GM19238 (cell line): ENCODE data around the gene WDR12.
A peak's percentile ranks its signal among the peaks of the same experiment; 100 is the strongest.
"Not testable (repeated sequence)": the region's sequence is repeated elsewhere in the genome, so short reads cannot be mapped to it uniquely, and the experiment has no call there.

ENCODE experiments used
- DNase-seq: peaks from one replicate; pipeline ENCODE4 v3.0.0; 2011; ENCODE audit warnings: low spot score; ENCODE audit not compliant: insufficient read length

Gene WDR12

DNA sequence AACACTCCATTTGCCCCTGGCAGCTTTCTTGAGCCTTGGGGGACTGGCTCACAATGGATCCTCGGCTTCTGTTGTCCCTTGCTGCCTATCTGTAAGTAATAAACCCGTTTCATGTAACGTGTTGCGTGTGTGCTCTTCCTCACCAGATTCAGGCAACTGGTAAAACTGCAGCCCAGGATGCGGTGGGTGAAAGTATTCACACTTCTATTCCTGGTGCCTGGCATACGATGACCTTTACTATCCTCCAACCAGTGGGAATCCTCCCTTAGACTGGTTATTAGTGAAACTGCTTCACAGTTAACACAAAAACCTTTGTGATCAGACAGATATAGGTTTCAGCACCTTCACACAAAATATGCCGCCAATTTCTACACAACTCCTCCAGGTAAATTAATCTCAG lies 26.3 kb downstream of the WDR12 start:
- no peak for DNase-seq

DNA sequence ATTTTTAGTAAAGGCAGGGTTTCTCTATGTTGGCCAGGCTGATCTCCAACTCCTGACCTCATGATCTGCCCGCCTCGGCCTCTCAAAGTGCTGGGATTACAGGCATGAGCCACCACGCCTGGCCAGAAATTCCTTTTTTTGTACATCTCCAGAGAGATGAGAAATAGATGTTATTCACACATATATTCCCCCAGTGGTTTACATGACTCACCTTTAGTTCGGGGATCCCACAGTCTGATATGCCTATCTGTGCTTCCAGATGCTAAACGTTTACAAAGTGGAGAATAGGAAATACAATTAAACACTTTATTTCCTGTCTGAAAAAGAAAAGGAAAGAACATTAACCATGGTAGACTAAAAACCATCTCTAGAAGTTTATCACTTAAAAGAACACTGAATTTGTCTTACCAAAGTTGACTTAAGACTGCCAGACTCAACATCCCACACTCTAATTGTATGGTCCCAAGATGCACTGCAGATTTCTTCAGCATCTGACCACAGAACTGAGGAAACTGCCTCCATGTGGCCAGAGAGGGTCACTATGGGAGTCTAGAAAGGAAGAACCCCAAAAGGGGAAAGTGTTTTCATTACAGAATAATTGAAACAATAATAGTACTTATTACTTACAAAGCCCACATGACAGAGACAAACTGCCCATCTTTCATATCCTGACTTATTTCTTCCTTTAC lies 27.3 kb downstream of the WDR12 start:
- DNase-seq = no peak

DNA sequence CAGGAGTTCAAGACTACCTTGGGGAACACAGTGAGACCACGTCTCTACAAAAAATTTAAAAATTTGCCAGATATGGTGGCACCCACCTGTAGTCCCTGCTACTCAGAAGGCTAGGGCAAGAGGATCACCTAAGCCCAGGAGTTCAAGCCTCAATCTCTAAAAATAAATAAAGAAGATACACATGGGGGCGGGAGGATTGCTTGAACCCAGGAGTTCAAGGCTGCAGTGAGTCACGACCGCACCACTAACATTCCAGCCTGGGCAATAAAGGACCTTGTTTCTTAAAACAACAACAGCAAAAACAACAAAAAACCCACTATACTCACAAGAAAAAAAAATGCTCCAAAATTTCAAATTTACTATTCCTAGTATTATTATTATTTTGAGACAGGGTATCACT lies 29.9 kb downstream of the WDR12 start:
- DNase-seq = no peak

DNA sequence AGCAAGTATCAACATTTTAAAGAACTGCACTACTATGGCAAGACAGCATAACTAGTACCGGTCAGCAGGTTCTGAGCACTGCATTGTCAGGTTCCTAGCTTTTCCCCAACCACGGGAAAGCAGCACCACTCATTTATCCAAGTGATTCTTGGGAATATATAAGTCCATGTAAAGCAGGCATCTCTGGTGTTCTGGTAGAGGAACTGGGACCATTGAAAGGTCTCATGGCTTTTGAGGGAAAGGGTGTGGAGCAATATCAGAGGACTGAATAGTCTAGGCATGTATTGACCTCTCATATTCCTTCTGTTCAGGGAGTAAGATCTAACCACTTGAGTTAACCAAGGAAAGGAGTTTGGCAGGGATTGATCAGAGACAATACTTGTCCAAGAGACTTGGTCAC lies 33.8 kb downstream of the WDR12 start:
- no peak for DNase-seq

DNA sequence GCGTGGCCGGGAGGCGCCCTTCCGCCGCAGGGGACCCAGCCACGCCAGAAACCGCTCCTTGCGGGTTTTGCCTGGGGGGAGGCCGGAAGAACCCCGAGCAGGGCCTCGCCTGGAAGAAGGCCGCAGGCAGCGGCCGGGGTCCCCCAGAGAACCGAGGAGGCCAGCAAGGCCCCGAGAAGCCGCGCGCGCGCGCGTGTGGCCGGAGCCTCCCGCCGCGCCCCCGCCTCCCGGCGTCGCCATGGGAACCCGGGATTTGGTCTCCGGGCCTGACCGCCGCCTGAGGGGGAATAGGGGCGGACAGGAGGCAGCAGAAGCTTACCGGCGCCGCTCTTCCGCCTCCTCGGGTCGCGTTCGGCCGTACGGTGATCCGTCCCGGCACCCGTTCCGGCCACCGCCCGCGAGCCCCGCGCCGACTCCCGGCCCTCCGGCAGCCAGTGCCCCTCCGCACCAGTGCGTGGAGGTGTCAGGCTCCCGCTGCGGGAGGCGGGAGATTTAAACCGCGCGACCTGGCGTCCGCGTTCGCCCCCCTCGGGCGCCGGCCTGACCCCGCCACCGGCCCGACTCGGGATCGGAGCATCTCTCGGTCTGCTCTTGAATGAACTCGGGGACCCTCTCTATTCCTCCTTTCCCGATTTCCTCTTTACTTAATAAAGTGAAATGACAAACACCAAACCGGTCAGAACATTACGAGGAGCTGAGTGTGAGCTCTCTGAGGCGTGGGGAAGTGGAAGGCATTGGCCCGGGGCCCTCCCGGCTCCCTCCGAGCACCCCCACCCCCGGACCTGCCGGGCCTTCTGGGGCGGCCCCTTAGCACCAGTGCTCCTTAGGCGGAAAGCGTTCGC lies 40.0 kb downstream of the WDR12 start, which contains the start of gene ICA1L:
ICA1L (minus strand) TSS at position 467 of the 842 bp plus-strand sequence. CDS start 42,757 bp downstream, outside the sequence.
- DNase-seq = peak; percentile 40

GRCh38 chr2:202870431-202871299 lies 40.8 kb downstream of the WDR12 start:
- DNase-seq = peak; percentile 49

GRCh38 chr2:202861987-202862386 lies 49.5 kb downstream of the WDR12 start:
- no peak for DNase-seq

GRCh38 chr2:202858601-202859000 lies 52.9 kb downstream of the WDR12 start:
- no peak for DNase-seq

GRCh38 chr2:202849343-202849742 lies 62.1 kb downstream of the WDR12 start:
- not testable (repeated sequence) for DNase-seq

DNA sequence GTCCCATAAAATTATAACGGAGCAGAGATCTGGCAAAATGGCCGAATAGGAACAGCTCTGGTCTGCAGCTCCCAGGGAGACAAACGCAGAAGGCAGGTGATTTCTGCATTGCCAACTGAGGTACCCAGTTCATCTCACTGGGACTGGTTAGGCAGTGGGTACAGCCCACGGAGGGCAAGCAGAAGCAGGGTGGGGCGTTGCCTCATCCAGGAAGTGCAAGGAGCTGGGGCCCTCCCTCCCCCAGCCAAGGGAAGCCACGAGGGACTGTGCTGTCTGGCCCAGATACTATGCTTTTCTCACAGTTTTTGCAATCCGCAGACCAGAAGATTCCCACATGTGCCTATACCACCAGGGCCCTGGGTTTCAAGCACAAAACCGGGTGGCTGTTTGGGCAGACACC lies 62.7 kb downstream of the WDR12 start:
- DNase-seq = no peak

GRCh38 chr2:202847693-202848524 lies 63.6 kb downstream of the WDR12 start:
- no peak for DNase-seq

- DNase-seq = no peak
Observed at GRCh38 chr2:202844656-202845055, 66.8 kb downstream of the WDR12 start.

DNA sequence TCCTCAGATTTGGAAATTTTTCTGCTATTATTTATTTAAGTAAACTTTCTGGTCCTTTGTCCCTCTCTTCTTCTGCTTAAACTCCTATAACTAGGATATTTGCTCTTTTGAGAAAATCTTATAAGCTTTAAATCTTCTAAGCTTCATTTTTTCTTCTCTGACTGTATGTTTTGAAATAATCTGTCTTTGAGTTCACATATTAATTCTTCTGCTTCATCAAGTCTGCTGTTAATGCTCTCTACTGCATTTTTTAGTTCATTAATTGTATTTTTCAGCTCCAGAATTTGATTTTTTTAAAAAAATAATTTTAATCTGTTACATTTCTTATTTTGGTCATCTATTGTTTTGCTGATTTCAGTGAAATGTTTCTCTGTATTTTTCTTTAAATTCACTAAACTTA lies 68.8 kb downstream of the WDR12 start:
- no peak for DNase-seq

GRCh38 chr2:202841090-202841867 lies 70.2 kb downstream of the WDR12 start:
- no peak for DNase-seq

DNA sequence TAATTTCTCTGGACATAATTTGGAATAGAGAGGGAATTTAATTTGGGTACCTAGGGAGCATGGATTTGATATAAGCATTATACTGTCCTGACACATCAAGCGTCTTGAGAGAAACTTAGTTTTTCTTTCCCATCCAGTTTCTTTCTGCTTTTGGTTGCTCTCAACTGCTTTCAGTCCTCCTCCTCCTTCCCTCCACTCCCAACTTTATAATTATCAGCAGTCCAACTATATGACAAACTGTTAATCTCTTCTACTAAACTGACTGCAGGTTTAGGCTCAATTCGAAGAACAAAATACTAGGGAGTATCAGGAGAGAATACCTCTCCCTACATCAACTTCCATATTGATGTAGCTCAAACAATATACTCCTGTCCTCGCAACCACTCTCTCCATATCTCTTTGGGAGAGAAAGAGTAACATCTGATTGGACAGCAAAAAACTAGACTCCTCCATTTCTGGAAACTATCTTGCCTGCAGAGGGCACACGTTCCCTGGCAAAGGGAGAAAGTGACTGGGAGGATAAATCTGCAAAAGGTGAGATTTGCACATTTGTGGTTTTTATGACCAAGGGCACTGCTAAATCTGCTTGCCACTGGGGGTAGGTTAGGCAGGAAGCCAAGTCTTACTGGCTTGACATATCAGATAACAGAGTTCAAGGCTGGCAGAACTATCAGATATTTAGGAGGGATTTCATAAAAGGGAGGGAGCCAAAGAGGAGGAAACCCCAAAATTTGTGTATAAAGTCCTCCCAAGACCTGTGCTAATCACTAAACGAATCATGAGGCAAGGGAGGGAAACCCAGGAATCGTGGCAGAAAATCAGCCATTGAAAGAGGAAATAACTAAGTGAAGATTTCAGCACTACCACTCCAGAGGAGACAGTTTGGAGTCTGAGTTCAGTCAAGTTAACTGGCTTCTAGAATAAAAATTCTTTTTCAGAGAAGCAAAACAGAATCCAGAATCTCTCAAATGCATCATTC lies 79.9 kb downstream of the WDR12 start:
- DNase-seq = peak; percentile 9

DNA sequence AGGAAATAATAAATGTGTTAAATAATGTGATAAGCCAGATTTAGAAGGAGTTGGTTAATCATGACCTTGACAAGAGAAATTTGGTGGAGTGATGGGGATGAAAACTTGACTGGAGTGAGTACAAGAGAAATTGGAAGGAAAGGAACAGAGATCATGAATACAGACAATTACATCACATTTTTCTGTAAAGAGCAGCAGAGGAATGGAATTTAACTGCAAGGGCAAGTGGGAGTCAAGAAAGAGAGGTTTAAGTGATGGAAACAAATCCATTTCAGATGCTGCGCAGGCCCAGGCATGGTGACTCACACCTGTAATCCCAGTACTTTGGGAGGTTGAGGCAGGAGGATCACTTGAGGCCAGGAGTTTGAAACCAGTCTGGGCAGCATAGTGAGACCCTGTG lies 86.6 kb downstream of the WDR12 start:
- no peak for DNase-seq
